ENCODE measurements around the gene MKRN1. TPM values are rescaled to one million over a fixed set of nuclear protein-coding genes. Genes with fewer than 3 reads are reported as not detected.

The MKRN1 gene, protein sequence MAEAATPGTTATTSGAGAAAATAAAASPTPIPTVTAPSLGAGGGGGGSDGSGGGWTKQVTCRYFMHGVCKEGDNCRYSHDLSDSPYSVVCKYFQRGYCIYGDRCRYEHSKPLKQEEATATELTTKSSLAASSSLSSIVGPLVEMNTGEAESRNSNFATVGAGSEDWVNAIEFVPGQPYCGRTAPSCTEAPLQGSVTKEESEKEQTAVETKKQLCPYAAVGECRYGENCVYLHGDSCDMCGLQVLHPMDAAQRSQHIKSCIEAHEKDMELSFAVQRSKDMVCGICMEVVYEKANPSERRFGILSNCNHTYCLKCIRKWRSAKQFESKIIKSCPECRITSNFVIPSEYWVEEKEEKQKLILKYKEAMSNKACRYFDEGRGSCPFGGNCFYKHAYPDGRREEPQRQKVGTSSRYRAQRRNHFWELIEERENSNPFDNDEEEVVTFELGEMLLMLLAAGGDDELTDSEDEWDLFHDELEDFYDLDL
- total RNA-seq (2021) = 166 and 182 TPM in 2 replicates
- Bru-seq, nascent RNA = percentile 92 among the genes with signal in this experiment
- BruChase-seq, experiment 1, labeled RNA remaining after a 2-hour chase = percentile 93 among the genes with signal in this experiment
- percentile 96 among the genes with signal in this experiment for BruChase-seq, experiment 2, labeled RNA remaining after a 6-hour chase
- long read RNA-seq, transcript MKRN1-201 (8 exons, 3,151 nt) = major isoform, 355 of 471 reads
- long read RNA-seq, transcript MKRN1-202 (5 exons, 1,601 nt) = minor isoform, 39 of 471 reads
- long read RNA-seq, partial matches to known transcripts = 12 of 471 reads
- long read RNA-seq, other reads (novel, unspliced or antisense) = 59 of 471 reads

DNA sequence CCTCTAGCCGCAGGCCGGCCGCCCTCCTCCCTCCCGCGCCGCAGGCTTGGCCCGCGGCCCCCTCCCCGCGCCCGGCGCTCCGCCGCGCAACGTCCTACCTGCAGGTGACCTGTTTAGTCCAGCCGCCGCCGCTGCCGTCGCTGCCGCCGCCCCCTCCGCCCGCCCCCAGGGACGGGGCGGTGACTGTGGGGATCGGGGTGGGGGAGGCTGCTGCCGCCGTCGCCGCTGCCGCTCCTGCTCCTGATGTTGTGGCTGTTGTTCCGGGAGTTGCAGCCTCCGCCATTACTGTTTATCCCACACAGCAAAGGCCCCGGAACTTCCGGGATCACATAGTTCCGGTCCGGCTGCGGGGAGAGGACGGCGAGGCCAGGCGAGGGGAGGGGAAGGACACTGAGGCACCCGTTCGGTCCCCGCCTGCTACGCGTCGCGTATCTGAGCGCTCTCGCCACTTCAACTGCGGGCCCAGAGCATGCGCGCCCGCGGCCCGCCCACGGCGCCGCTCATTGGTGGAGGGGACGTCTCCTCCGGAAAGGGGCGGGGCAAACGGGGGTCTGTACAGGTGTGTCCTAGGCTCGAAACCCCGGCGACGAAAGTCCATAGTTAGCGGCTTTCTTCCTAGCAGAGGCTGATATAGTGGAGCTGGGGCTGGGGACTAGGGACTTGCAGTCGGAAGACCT lies at the start of gene MKRN1:
MKRN1 (minus strand) TSS at position 444 of the 677 bp plus-strand sequence; CDS start at position 283, 161 bp downstream.
- Histone ChIP-seq H3K4me3 (peak within 1 kb of the TSS; percentile 86), H3K9me2 (ENCODE audit: insufficient read depth) (no peaks in the 10 kb centered on the region), H3K4me1 (replicated peaks; ENCODE audit: insufficient read depth) (peaks cover 26% of the 10 kb centered on the region), H3K36me3 (ENCODE audit: low read depth) (no peaks in the 10 kb centered on the region), H3K27ac (peak within 1 kb of the TSS; percentile 71), H3K9me3 (ENCODE audit: insufficient read depth, low read depth) (no peaks in the 10 kb centered on the region), H3K79me2 (ENCODE audit: low read depth) (peaks cover 46% of the 10 kb centered on the region), H2AFZ (peak within 1 kb of the TSS; percentile 82), H3K4me2 (peak within 1 kb of the TSS; percentile 99), H3K27me3 (ENCODE audit: insufficient read depth, low read depth) (no peaks in the 10 kb centered on the region), H3F3A (ENCODE audit: insufficient read depth, low read depth) (peaks cover 18% of the 10 kb centered on the region; the same call in 1 of the 2 replicates), H4K20me1 (ENCODE audit: insufficient read depth) (peaks cover 39% of the 10 kb centered on the region)
- BruUV-seq (replicated peaks) = no TSS peak
- peak; percentile 92 to 98 for DNase-seq
- POLR2A ChIA-PET (ENCODE audit: unreplicated experiment) = interaction anchor here (0.5 kb wide), 1 partner anchor 174 kb away, joined by 5 read pairs; no protein-coding TSS in a partner anchor
- TF ChIP-seq, protein P1, sequence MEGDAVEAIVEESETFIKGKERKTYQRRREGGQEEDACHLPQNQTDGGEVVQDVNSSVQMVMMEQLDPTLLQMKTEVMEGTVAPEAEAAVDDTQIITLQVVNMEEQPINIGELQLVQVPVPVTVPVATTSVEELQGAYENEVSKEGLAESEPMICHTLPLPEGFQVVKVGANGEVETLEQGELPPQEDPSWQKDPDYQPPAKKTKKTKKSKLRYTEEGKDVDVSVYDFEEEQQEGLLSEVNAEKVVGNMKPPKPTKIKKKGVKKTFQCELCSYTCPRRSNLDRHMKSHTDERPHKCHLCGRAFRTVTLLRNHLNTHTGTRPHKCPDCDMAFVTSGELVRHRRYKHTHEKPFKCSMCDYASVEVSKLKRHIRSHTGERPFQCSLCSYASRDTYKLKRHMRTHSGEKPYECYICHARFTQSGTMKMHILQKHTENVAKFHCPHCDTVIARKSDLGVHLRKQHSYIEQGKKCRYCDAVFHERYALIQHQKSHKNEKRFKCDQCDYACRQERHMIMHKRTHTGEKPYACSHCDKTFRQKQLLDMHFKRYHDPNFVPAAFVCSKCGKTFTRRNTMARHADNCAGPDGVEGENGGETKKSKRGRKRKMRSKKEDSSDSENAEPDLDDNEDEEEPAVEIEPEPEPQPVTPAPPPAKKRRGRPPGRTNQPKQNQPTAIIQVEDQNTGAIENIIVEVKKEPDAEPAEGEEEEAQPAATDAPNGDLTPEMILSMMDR (conservative IDR thresholded peaks at IDR 0.05) = no peak
- TF ChIP-seq EZH2 (IDR thresholded peaks at IDR 0.05; ENCODE audit: low read depth) = no peak
- intact Hi-C loops (cut with micrococcal nuclease; ENCODE audit: unreplicated experiment) = loop anchor here (1.0 to 10.0 kb wide), 5 partner anchors 174 to 536 kb away; partner anchors contain the start of genes BRAF and MRPS33
- CTCF ChIA-PET = no interaction called here

DNA sequence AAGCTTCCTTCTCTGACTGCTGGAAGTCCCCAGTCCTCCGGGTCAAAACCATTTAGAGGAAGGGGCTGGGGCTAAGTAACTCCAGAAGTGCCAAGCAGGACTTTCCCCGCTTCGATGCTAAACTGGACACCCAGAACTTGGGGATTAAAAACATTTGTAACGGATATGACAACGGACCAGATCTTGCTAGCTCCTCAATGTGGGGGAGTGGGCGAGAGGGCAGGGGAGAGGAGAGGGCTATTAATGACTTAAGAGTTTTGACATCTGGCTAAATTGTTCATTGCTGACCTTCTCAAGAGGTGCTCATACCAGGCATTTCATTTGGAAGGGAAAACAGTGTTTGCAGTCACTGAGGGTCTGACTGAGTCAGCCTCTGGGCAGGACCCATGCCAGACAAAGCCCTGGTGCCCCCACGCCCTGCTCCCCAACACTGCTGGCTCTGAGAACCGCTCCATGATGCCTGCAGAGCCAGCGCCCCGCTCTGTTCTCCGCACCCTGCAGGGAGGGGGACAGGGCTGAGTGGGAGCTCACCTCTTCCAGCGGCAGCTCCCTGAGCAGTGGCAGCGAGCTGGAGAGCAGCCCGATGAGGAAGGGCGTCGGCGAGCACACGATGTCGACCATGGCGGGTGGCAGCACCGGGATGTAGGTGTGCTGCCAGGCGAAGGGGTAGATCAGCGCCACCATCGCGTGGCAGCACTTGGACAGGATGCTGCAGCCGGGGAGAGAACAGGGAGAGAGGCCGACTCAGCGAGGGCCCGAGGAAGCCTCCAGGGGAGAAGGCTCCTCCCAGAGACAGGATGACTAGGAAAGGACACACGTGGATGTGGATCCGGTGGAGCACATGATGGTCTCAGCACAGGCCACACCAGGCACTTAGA lies 47.7 kb upstream of the MKRN1 start:
- no peak overlapping the region for H2AFZ ChIP-seq
- TF ChIP-seq, protein P1 (conservative IDR thresholded peaks at IDR 0.05) = no peak
- TF ChIP-seq EZH2 (IDR thresholded peaks at IDR 0.05; ENCODE audit: low read depth) = no peak
- ChIA-PET CTCF (interaction anchor here (0.6 kb wide), 1 partner anchor 98 kb away, joined by 5 read pairs; no protein-coding TSS in a partner anchor), POLR2A (ENCODE audit: unreplicated experiment) (no interaction called here)
- no peaks in the 10 kb centered on the region for H3K9me2 ChIP-seq (ENCODE audit: insufficient read depth)
- no TSS peak for BruUV-seq (replicated peaks)
- intact Hi-C loops (cut with micrococcal nuclease; ENCODE audit: unreplicated experiment) = no loop called here
- 0 out of 2 replicates have a peak overlapping the region, but pooled peaks have one; percentile 24 for H3K4me2 ChIP-seq
- H3K4me1 ChIP-seq (replicated peaks; ENCODE audit: insufficient read depth) = peaks cover 16% of the 10 kb centered on the region
- no peaks in the 10 kb centered on the region for H4K20me1 ChIP-seq (ENCODE audit: insufficient read depth)
- no peak for DNase-seq
- H3K27me3 ChIP-seq (ENCODE audit: insufficient read depth, low read depth) = no peaks in the 10 kb centered on the region
- H3K9me3 ChIP-seq (ENCODE audit: insufficient read depth, low read depth) = no peaks in the 10 kb centered on the region
- H3K4me3 ChIP-seq = no peak overlapping the region
- H3K79me2 ChIP-seq (ENCODE audit: low read depth) = no peaks in the 10 kb centered on the region
- H3F3A ChIP-seq (ENCODE audit: insufficient read depth, low read depth) = 0 out of 2 replicates have a peak, but pooled peaks cover 15% of the 10 kb centered on the region
- no peaks in the 10 kb centered on the region for H3K36me3 ChIP-seq (ENCODE audit: low read depth)
- H3K27ac ChIP-seq = no peak overlapping the region
